Measurements from ENCODE around the gene CLEC4G.

- TF ChIP-seq HMGXB4 (CRISPR knock-in tag; IDR thresholded peaks at IDR 0.05): no peak
- no peak for TF ChIP-seq ZBTB21 (CRISPR knock-in tag; IDR thresholded peaks at IDR 0.05; ENCODE audit: borderline replicate concordance)
- TF ChIP-seq E2F4 (CRISPR knock-in tag; IDR thresholded peaks at IDR 0.05; ENCODE audit: borderline replicate concordance, low read depth): no peak
- no peak for TF ChIP-seq CTCF (IDR thresholded peaks at IDR 0.05)
These were observed 26.3 kb downstream of the CLEC4G start for GRCh38 chr19:7705387-7706187.
